GM12872 (cell line): ENCODE results near the gene RTN4R.
A peak's percentile ranks its signal among the peaks of the same experiment; 100 is the strongest.

Source experiments
- CTCF ChIP-seq: IDR thresholded peaks from 3 replicates; pipeline ENCODE4 v1.5.1; 2011; ENCODE audit warnings: low read depth, mild to moderate bottlenecking, low read length, moderate library complexity; ENCODE audit not compliant: insufficient read depth

Gene RTN4R

GRCh38 chr22:20290578-20291248 lies 22.6 kb upstream of the RTN4R start:
- TF ChIP-seq CTCF: no peak

GRCh38 chr22:20290045-20290392 lies 21.9 kb upstream of the RTN4R start:
- no peak for TF ChIP-seq CTCF

GRCh38 chr22:20285473-20286311 lies 17.6 kb upstream of the RTN4R start:
- TF ChIP-seq CTCF: peak; percentile 82

GRCh38 chr22:20284471-20285086 lies 16.5 kb upstream of the RTN4R start:
- no peak for TF ChIP-seq CTCF

GRCh38 chr22:20283674-20284066 lies 15.6 kb upstream of the RTN4R start:
- TF ChIP-seq CTCF: no peak

- TF ChIP-seq CTCF: no peak
These were observed 15.0 kb upstream of the RTN4R start for GRCh38 chr22:20282901-20283673.

- no peak for TF ChIP-seq CTCF
These were observed 13.8 kb upstream of the RTN4R start for GRCh38 chr22:20281891-20282290.
